ENCODE measurements around the gene CNTN5. TPM values are rescaled to one million over a fixed set of nuclear protein-coding genes. Genes with fewer than 3 reads are reported as not detected.

CNTN5 gene
- polyA plus RNA-seq, 1 donor (not counting 4 experiments of a cell fraction or from before 2014, with no cell fraction given) = not detected

- Histone ChIP-seq H3K27me3 (ENCODE audit: control insufficient read depth, extremely low read depth, insufficient read depth, low read length) (no peaks in the 10 kb centered on the region), H3K9me3 (ENCODE audit: control insufficient read depth, low read depth, low read length) (no peaks in the 10 kb centered on the region), H3K79me2 (ENCODE audit: control insufficient read depth, insufficient read depth, low read length) (no peaks in the 10 kb centered on the region), H2AFZ (ENCODE audit: control insufficient read depth, low read length) (no peak overlapping the region), H3K36me3 (ENCODE audit: control insufficient read depth in 2 of 2, extremely low read depth in 1 of 2, insufficient read depth in 2 of 2, low read length in 2 of 2) (no peaks in the 10 kb centered on the region), H3K9me1 (ENCODE audit: control insufficient read depth, extremely low read depth, insufficient read depth, low read length) (no peaks in the 10 kb centered on the region), H3K4me1 (ENCODE audit: control insufficient read depth, extremely low read depth, insufficient read depth, low read length) (no peaks in the 10 kb centered on the region), H3K4me2 (ENCODE audit: control insufficient read depth, extremely low read depth, insufficient read depth, low read depth, low read length) (no peak overlapping the region), H3K4me3 (ENCODE audit: control insufficient read depth in 2 of 3, extremely low read depth in 1 of 3, insufficient read depth in 2 of 3, low read depth in 1 of 3, low read length in 3 of 3) (no peak overlapping the region), H3K9ac (ENCODE audit: control insufficient read depth, extremely low read depth, insufficient read depth, low read length) (no peak overlapping the region), H4K20me1 (ENCODE audit: control insufficient read depth, extremely low read depth, insufficient read depth, low read length) (no peaks in the 10 kb centered on the region), H3K27ac (ENCODE audit: control insufficient read depth, insufficient read depth, low read length) (no peak overlapping the region)
- dilution Hi-C loops (cut with MboI; ENCODE audit: extremely low pct_ligation_motif_present, low sequenced_read_pairs) = no loop called here
- DNase-seq (ENCODE audit: low read depth, low spot score) (no peak), FAIRE-seq (no peak)
- no peak for TF ChIP-seq CTCF (optimal IDR thresholded peaks at IDR 0.05 in 1 of 3, IDR thresholded peaks at IDR 0.05 in 1 of 3, conservative IDR thresholded peaks at IDR 0.05 in 1 of 3; ENCODE audit: extremely low read depth in 1 of 3, insufficient read depth in 2 of 3, low read length in 3 of 3)
- TF ChIP-seq EZH2 (IDR thresholded peaks at IDR 0.05; ENCODE audit: low read length) = no peak
Observed at GRCh38 chr11:99208813-99209212, 188.1 kb downstream of the CNTN5 start.

GRCh38 chr11:99229544-99229943 is 208.8 kb downstream of the CNTN5 start:
- Histone ChIP-seq H3K9ac (ENCODE audit: control insufficient read depth, extremely low read depth, insufficient read depth, low read length) (no peak overlapping the region), H4K20me1 (ENCODE audit: control insufficient read depth, extremely low read depth, insufficient read depth, low read length) (no peaks in the 10 kb centered on the region), H3K36me3 (ENCODE audit: control insufficient read depth in 2 of 2, extremely low read depth in 1 of 2, insufficient read depth in 2 of 2, low read length in 2 of 2) (no peaks in the 10 kb centered on the region), H3K9me1 (ENCODE audit: control insufficient read depth, extremely low read depth, insufficient read depth, low read length) (no peaks in the 10 kb centered on the region), H3K4me2 (ENCODE audit: control insufficient read depth, extremely low read depth, insufficient read depth, low read depth, low read length) (no peak overlapping the region), H3K27me3 (ENCODE audit: control insufficient read depth, extremely low read depth, insufficient read depth, low read length) (no peaks in the 10 kb centered on the region), H3K27ac (ENCODE audit: control insufficient read depth, insufficient read depth, low read length) (no peak overlapping the region), H3K79me2 (ENCODE audit: control insufficient read depth, insufficient read depth, low read length) (no peaks in the 10 kb centered on the region), H3K9me3 (ENCODE audit: control insufficient read depth, low read depth, low read length) (no peaks in the 10 kb centered on the region), H2AFZ (ENCODE audit: control insufficient read depth, low read length) (no peak overlapping the region), H3K4me3 (ENCODE audit: control insufficient read depth in 2 of 3, extremely low read depth in 1 of 3, insufficient read depth in 2 of 3, low read depth in 1 of 3, low read length in 3 of 3) (no peak overlapping the region), H3K4me1 (ENCODE audit: control insufficient read depth, extremely low read depth, insufficient read depth, low read length) (no peaks in the 10 kb centered on the region)
- no peak for FAIRE-seq
- dilution Hi-C loops (cut with MboI; ENCODE audit: extremely low pct_ligation_motif_present, low sequenced_read_pairs) = no loop called here
- no peak for DNase-seq (ENCODE audit: low read depth, low spot score)
- TF ChIP-seq EZH2 (IDR thresholded peaks at IDR 0.05; ENCODE audit: low read length) (no peak), CTCF (optimal IDR thresholded peaks at IDR 0.05 in 1 of 3, IDR thresholded peaks at IDR 0.05 in 1 of 3, conservative IDR thresholded peaks at IDR 0.05 in 1 of 3; ENCODE audit: extremely low read depth in 1 of 3, insufficient read depth in 2 of 3, low read length in 3 of 3) (no peak)
